ENCODE results near the gene ZNF692. TPM values are rescaled to one million over a fixed set of nuclear protein-coding genes. Genes with fewer than 3 reads are reported as not detected.

Gene ZNF692, protein sequence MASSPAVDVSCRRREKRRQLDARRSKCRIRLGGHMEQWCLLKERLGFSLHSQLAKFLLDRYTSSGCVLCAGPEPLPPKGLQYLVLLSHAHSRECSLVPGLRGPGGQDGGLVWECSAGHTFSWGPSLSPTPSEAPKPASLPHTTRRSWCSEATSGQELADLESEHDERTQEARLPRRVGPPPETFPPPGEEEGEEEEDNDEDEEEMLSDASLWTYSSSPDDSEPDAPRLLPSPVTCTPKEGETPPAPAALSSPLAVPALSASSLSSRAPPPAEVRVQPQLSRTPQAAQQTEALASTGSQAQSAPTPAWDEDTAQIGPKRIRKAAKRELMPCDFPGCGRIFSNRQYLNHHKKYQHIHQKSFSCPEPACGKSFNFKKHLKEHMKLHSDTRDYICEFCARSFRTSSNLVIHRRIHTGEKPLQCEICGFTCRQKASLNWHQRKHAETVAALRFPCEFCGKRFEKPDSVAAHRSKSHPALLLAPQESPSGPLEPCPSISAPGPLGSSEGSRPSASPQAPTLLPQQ
- total RNA-seq, result 9.6 and 21.2 TPM in 2 replicates

DNA sequence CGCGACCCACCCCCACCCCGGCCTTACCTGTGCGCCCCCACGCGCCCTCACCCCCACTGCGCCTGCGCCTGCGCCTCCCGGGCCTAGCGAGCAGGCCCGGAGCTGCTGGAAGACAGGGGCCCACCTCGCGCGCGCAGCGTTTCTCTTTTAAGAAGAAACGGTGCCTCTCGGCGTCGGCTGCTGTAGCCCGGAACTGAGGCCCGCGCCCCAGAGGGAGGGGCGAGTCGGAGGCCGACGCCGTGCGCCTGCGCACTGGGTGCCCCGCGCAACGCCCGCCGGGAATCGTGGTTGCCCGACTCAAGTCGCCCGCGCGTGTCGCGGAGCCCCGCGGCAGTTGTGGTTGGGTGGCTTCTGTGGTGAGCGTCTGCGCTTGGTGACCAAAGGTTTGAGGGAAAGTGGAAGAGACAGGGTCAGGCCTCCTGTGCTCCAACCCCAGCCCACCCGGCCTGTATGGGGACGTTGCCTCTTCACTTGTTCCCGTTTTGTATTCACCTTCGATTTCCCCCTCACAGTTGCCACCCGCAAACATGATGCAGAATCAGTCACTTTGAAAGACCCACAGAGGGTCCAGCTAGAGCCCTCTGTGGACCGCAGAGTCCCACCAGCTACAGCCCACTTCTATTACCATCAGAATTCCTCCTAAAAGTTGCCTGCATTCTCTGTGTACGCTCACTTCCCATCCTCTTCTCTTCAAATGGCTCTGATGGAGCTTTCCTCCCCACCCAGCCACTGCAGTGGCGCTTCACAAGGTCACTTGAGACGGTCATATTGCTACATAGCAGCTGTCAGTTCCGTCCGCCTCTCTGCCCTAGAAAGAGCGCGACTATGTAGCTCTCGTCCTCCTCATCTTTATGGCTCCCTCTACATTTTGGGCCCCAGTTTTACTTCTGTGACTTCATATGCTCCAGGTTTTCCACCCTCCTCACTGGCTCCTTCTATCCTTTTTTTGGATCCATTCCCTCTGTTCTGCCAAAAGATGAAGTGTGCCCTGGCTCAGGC lies at the start of gene ZNF692:
Gene ZNF692, minus strand, starts transcription at position 195 of the 999 bp plus-strand sequence. CDS start 776 bp downstream, outside the sequence.

GRCh38 chr1:248906009-248906752 lies 47.3 kb upstream of the ZNF692 start, which contains the start of gene PGBD2:
Gene PGBD2 (plus strand): TSS chr1:248906235. CDS start chr1:248913863, 7,628 bp downstream.

GRCh38 chr1:248837781-248838356 lies 21.0 kb downstream of the ZNF692 start, which contains the start of gene ZNF672:
Gene ZNF672 (plus strand): TSS chr1:248838224. CDS start chr1:248847275, 9,051 bp downstream.

GRCh38 chr1:248825909-248826760 lies 32.8 kb downstream of the ZNF692 start, which contains the start of gene SH3BP5L:
Gene SH3BP5L (minus strand): TSS chr1:248825915. CDS start chr1:248824935, 980 bp downstream.

Small RNAs within 50 kb of the gene (small RNA-seq; reads per million reads assigned to genes)
- not detected for gene MIR3124 (ENCODE audit: low replicate concordance)

Other genes starting within 250 kb of the ZNF692 start
- not detected in 2 replicates for gene OR2T11, start 224.0 kb downstream of the ZNF692 start, total RNA-seq
- not detected in 2 replicates for gene OR2T35, start 213.8 kb downstream of the ZNF692 start, total RNA-seq
- not detected in 2 replicates for gene OR2T27, start 203.6 kb downstream of the ZNF692 start, total RNA-seq
- gene OR14I1, start 156.3 kb downstream of the ZNF692 start, total RNA-seq, result not detected in 2 replicates
- gene LYPD8, start 103.3 kb downstream of the ZNF692 start, total RNA-seq, result 0.14 TPM in 1 of 2 replicates, not detected in the other
- gene SH3BP5L, start 33.2 kb downstream of the ZNF692 start, total RNA-seq, result 29.3 and 42.7 TPM in 2 replicates
- 22.1 and 24.8 TPM in 2 replicates for gene ZNF672, start 20.9 kb downstream of the ZNF692 start, total RNA-seq
- 3.7 and 6.0 TPM in 2 replicates for gene PGBD2, start 47.1 kb upstream of the ZNF692 start, total RNA-seq